ENCODE measurements around the gene CEMIP2.

CEMIP2 gene

GRCh38 chr9:71754151-71754550 is 14.2 kb downstream of the CEMIP2 start:
- no peak for DNase-seq (ENCODE audit: low read depth in 1 of 2, low spot score in 1 of 2)
- Histone ChIP-seq H3K27me3 (ENCODE audit: insufficient read depth, poor library complexity, severe bottlenecking) (no peaks in the 10 kb centered on the region), H3K4me3 (replicated peaks; ENCODE audit: insufficient read depth, low read length) (no peak overlapping the region), H3K27ac (replicated peaks) (no peak overlapping the region)
- no peak for TF ChIP-seq GABPA (IDR thresholded peaks at IDR 0.05; ENCODE audit: low read depth)
- no peak for TF ChIP-seq SPI1 (IDR thresholded peaks at IDR 0.05; ENCODE audit: borderline replicate concordance, low read depth)
- TF ChIP-seq REST (IDR thresholded peaks at IDR 0.05; ENCODE audit: insufficient replicate concordance, low read depth) = no peak
- TF ChIP-seq POLR2AphosphoS5 (IDR thresholded peaks at IDR 0.05; ENCODE audit: low read depth) = no peak
- TF ChIP-seq CTCF (IDR thresholded peaks at IDR 0.05; ENCODE audit: insufficient read depth, low read length) = no peak

- no peak for TF ChIP-seq GABPA (IDR thresholded peaks at IDR 0.05; ENCODE audit: low read depth)
- TF ChIP-seq SPI1 (IDR thresholded peaks at IDR 0.05; ENCODE audit: borderline replicate concordance, low read depth) = no peak
- TF ChIP-seq REST (IDR thresholded peaks at IDR 0.05; ENCODE audit: insufficient replicate concordance, low read depth) = no peak
- no peak for TF ChIP-seq POLR2AphosphoS5 (IDR thresholded peaks at IDR 0.05; ENCODE audit: low read depth)
- no peak for TF ChIP-seq CTCF (IDR thresholded peaks at IDR 0.05; ENCODE audit: insufficient read depth, low read length)
- no peak for DNase-seq (ENCODE audit: low read depth in 1 of 2, low spot score in 1 of 2)
- Histone ChIP-seq H3K27ac (replicated peaks) (no peak overlapping the region), H3K4me3 (replicated peaks; ENCODE audit: insufficient read depth, low read length) (no peak overlapping the region), H3K27me3 (ENCODE audit: insufficient read depth, poor library complexity, severe bottlenecking) (no peaks in the 10 kb centered on the region)
Measured at GRCh38 chr9:71752928-71753327, 15.4 kb downstream of the CEMIP2 start.

GRCh38 chr9:71752352-71752751 is 16.0 kb downstream of the CEMIP2 start:
- TF ChIP-seq GABPA (IDR thresholded peaks at IDR 0.05; ENCODE audit: low read depth) (no peak), POLR2AphosphoS5 (IDR thresholded peaks at IDR 0.05; ENCODE audit: low read depth) (no peak), REST (IDR thresholded peaks at IDR 0.05; ENCODE audit: insufficient replicate concordance, low read depth) (no peak), SPI1 (IDR thresholded peaks at IDR 0.05; ENCODE audit: borderline replicate concordance, low read depth) (no peak), CTCF (IDR thresholded peaks at IDR 0.05; ENCODE audit: insufficient read depth, low read length) (no peak)
- Histone ChIP-seq H3K27me3 (ENCODE audit: insufficient read depth, poor library complexity, severe bottlenecking) (no peaks in the 10 kb centered on the region), H3K4me3 (replicated peaks; ENCODE audit: insufficient read depth, low read length) (no peak overlapping the region), H3K27ac (replicated peaks) (no peak overlapping the region)
- DNase-seq (ENCODE audit: low read depth in 1 of 2, low spot score in 1 of 2) = no peak

All from HL-60 (cell line).